HG02884 (cell line): Measurements from ENCODE around the gene JPT1.
"Not testable (repeated sequence)": the region's sequence is repeated elsewhere in the genome, so short reads cannot be mapped to it uniquely, and the experiment has no call there.

Experiments
- ATAC-seq: cut with Tn5 transposase; IDR thresholded peaks from one replicate; pipeline ENCODE4 v1.9.1; 2021; ENCODE audit warnings: mild to moderate bottlenecking, moderate library complexity; ENCODE audit not compliant: unreplicated experiment

JPT1 gene

GRCh38 chr17:75130632-75131277 lies 23.6 kb downstream of the JPT1 start:
- no peak for ATAC-seq

DNA sequence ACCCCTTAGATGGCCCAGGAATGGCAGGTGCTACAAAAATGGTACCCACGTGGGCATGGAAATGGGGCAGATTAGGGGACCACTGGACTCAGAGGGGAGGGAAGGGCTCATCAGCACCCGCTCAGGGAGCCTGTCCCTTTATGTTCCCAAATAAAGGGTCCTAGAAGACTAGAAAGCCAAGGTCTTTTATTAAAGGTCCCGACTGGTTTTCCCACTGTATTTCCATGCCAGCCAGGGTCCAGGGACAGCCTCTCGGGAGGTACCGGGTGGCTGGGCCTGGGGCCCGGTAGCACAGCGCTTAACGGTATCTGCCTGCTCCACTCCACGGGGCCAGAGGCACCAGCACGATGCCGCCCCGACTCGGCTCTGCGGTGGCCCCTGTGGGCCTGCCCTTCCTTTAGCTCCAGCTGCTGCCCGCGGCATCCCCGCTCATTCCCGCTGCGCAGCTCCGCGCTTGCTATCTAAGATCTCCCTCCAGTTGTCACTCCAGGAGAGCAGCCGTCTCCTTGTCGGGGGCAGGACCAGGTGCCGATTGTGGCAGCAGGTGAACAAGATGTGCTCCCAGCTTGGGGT lies 24.2 kb downstream of the JPT1 start:
- ATAC-seq, result no peak

GRCh38 chr17:75129576-75129975 lies 24.7 kb downstream of the JPT1 start:
- ATAC-seq, result no peak

DNA sequence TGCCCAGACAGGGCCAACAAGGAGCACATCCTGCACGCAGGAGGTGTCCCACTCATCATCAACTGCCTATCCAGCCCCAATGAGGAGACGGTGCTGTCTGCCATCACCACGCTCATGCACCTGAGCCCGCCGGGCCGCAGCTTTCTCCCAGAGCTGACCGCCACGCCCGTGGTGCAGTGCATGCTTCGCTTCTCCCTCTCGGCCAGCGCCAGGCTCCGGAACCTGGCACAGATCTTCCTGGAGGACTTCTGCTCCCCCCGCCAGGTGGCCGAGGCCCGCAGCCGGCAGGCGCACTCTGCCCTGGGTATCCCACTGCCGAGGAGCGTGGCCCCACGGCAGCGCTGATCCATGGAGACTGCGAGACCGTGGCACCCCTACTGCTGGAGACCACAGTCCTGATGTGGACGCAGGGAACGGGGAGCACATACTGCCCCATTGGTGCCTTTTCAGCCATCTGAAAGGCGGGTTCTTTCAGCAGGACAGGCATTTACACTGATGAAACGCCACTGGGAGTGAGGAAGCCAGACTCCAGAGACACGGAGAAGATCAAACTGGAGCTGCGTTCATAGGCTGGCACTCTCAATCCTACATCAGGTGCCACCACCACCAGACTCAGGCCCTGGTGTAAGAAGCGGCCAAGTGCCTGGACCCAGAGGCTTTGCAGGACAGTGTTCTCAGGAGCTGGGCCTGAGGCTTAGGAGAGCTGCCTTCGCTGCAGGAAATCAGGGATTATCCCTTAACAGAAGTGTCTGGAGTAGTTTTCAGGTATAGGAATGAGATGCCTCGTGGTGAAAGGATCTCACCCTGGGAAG lies 25.4 kb downstream of the JPT1 start:
- no peak for ATAC-seq

GRCh38 chr17:75127936-75128335 lies 26.4 kb downstream of the JPT1 start:
- ATAC-seq, result not testable (repeated sequence)

DNA sequence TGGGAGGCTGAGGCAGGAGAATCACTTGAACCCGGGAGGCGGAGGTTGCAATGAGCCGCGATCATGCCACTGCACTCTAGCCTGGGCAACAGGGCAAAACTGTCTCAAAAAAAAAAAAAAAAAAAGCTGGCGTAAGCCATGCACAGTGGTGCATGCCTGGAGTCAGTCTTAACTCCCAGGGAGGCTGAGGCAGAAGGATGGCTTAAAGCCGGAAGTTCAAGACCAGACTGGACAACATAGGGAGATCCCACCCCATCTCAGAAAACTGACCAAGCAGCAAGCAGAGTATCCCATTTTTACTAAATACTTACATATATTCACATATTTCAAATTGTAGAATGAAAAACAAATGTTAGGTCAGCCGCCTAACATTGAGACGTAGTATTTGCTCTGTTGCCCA lies 27.4 kb downstream of the JPT1 start:
- no peak for ATAC-seq

GRCh38 chr17:75125984-75126383 lies 28.3 kb downstream of the JPT1 start:
- no peak for ATAC-seq

GRCh38 chr17:75124819-75125162 lies 29.5 kb downstream of the JPT1 start:
- ATAC-seq, result no peak

DNA sequence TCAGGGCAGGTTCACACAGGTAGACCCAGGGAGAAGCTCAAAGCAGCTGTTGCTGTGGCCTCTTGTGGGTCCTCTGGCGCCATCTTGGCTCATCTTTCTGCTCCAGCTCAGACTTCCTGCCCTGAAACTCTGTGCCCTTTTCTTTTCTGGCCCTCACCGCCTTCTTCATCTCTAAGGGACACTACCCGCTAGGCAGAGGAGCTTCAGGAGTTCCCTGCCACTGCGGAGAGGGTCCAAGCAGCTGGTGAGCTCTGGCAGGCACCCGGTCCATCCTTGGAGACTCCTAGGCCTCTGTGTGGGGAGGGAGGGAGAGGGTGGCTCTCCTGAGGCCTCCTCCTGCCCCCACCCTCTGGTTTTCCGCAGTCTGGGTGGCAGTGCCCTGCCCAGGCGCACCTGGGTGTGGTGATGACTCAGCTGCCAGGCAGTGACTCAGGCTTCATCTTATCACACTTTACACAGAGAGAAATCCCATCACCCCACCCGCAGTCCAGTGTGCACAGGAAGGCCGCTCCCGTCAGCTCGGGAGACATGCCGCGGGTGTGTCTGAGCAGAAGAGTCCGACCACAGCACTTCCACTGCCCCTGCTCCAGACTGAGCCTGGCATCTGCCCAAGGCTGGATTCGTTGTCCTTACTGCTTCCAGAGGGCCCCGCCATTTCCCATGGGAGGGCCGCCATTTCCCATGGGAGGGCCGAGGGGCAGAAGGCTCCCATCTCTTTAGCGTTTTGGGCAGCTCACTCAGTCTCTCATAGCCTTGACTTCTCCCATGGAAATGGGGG lies 30.1 kb downstream of the JPT1 start:
- no peak for ATAC-seq

- no peak for ATAC-seq
Observed at GRCh38 chr17:75118307-75118706, 36.0 kb downstream of the JPT1 start.

- no peak for ATAC-seq
Observed at GRCh38 chr17:75116737-75117136, 37.6 kb downstream of the JPT1 start.

GRCh38 chr17:75115555-75115954 lies 38.8 kb downstream of the JPT1 start:
- no peak for ATAC-seq

DNA sequence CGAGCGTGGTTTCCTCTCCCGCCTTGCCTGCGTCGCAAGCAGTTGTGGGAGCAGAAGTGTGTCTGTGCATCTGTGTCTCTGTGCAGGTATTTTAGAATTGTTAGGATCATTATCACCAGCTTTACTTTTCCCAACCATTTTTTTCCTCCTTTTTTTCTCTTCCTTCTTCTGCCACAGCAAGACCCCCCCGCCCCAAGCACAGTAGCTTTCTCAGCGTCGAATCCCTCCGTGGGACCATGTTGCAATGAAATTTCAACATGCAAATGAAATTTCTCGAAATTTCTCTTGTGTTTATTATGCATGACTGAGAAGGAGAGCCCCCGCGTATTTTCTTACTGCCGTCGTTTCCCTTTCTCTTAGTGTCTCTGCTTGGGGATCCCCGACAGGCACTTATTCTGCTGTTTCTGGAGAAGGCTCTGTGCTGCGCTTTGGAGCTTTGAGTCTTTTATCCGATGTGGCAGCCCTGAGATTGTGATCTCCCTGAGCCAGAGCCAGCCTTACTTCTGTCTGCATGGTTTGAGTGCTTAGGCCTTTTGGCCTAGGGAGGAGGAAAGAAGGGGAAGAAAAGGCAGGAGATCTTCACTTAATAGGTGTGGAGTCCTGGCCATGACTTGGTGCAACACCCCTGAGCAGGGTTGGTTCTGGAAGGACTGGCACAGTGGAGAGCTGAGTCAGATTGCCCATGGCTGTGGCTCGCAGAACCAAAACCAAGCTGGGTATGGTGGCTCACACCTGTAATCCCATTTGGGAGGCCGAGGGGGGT lies 39.6 kb downstream of the JPT1 start:
- ATAC-seq, result no peak

GRCh38 chr17:75113798-75114551 lies 40.3 kb downstream of the JPT1 start:
- no peak for ATAC-seq

DNA sequence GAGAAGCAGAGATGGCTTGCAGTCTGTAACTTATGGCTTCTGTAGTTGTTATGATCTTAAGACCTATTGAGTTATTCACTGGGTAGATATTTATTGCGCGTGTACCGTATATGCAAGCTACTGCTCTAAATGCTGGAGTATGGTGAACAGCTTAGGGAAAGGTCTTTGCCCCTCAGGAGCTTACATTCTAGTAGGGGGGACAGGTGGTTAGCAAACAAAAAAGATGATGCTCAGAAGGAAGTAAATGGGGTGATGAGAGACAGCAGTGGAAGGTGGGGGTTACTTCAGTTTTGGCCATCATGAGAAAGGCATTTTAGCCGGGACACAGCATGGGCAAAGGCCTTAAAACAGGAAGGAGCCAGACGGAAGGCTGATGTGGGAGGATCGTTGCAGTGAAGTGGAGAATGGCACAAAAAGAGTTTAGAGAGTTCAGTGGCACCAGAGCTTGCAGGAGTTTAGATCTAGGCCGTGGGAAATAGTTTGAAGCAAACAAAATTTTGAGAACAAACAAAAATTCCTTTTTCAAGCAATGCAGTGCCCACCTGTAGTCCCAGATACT lies 42.5 kb downstream of the JPT1 start:
- no peak for ATAC-seq

- ATAC-seq, result no peak
Observed at GRCh38 chr17:75110234-75110937, 43.9 kb downstream of the JPT1 start.

DNA sequence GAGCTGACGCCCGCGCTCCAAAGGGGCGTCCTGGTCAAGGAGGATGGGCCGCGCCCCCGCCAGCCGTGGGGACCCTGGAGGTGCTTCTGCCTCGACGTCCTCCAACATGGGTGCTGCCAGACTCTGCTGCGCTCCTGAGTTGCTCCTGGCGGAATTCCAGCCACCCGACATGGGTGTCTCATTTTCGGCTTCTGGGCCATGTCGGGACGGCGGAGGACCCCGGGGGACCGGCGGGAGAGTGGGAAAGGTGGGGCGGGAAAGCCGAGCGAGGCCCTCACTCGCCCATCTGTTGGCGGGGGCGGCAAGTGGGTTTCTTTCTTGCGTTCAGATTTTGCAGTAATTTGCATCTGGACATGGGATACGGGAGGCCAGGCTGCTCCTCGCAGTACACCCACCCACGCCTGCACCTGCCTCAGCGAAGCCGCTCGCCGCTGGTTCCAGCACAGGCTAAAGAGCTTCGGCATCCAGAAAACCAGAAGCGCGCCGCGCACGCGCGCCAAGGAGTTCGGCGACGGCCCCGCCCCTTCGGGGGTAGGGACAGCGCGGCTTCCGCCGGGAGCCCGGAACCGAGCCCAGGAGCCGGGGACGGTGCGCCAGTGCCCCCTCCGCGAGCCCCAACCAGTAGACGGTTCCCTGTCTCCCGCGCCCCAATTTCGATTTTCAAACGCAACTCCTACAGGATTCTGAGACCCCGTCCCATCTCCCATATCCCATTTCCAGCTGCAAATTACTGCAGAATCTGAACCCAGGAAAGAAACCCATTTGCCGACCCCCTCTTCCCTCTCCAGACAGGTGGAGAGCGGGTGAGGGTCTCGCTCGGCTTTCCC lies 44.7 kb downstream of the JPT1 start, which contains the start of gene ARMC7:
ARMC7 (plus strand) TSS at position 563 of the 827 bp plus-strand sequence. CDS start 320 bp downstream, outside the sequence.
- ATAC-seq, result peak; percentile 51

DNA sequence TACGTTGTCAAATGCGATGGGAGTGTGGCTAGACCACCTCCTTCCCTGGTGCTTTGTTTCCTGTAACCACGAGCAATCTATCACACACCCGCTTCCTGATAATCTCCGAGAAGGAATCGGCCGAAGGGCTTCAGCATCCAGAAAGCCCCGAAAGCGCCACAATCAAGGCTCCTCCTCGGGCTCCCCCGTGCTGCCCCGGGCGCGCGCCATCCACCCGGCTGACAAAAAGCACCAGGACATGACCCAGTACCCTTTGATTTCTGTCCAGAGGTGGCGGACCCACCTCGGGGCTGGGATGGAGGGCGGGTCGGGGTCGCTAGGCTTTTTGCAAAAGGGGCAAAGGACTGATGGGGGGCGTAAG lies 45.3 kb downstream of the JPT1 start:
- ATAC-seq, result no peak
